ENCODE results near the gene KCNIP3.

KCNIP3 gene

DNA sequence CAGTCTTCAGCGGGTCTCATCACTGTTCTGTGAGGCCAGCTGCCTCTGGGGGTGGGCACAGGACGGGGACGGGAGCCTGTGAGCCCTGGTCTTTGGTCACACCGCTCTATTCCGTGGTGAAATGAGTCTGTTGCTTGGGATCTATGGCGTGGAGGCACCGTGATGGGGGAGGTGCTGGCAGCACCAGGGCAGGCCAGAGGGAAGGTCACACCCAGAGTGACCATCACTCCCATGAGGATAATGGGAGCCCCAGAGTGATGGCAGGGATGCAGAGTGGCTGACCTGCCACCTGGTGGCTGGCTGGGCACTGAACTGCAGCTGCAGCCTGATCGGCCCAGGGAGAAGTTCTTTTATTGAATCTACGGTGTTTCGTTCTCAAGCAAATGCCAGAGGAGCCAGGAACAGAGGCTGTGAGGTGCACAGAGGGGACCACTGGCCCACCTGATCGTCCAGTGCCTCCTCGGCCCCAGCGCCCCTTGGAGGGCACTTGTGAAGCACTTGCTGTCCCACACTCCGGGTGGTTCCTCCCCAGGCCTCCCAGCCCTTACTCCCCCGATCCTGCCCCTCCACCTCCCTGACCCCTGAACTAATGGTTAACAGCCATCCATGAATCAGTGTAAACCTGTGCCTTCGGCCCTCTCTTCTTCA lies 17.9 kb downstream of the KCNIP3 start:
- DNase-seq, result no peak

DNA sequence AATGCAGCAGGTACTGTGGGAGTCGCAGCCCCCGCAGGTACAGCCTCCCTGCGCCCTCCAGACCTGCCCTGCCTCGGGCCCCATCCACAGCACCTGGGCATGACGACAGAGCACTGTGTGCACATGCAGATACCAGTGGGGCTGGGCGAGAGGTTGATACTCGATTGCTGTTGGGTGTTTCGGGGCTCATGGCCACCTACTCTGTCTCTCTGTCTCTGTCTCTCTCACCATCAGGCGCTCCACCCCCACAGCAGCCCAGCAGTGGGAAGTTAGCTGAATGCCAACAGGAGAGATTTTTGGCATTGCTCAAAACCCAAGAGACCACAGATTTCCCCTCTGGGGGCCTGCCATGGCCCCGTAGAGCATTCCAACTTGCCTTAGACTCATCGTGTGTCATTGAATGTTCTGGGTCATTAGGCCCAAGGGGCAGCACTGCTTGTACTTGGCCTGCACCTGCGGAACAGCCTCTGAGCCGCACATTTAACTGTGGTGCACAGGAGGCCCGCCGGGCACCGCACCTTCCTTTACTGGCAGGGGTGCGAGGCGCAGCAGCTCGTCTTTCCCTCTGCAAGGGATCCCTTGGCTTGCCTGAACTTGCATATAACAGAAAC lies 18.8 kb downstream of the KCNIP3 start:
- DNase-seq, result peak; percentile 37

DNA sequence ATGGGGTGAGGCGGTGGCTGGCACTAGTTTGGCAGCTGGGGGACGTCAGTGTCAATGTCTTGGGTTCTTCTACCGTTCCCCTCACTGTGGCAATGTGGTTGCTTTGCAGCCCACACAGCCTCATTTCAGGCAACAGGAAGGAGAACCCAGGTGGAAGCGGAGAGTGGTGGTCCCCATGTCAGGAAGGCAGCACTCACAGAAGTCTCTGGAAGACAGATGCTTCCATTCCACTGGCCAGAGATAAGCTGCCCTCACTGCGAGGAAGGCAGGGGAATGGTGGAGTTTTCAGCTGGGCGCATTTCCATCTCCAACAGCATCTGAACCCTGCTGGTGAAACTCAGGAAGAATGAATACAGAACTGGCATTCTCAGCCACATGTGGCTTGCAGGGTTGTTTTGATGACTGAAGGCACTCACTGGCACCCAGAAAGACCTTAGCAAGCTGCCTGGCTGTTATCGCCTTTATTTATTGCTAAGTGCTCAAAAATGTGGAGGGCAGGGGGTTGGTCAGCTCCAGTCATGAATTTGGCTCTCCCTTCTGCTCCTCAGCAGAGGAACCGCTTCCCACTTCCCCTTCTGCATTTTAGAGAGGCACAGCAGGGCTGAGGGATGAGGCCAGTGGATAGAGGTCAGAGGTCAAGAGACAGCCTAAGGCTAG lies 19.4 kb downstream of the KCNIP3 start:
- DNase-seq, result no peak

DNA sequence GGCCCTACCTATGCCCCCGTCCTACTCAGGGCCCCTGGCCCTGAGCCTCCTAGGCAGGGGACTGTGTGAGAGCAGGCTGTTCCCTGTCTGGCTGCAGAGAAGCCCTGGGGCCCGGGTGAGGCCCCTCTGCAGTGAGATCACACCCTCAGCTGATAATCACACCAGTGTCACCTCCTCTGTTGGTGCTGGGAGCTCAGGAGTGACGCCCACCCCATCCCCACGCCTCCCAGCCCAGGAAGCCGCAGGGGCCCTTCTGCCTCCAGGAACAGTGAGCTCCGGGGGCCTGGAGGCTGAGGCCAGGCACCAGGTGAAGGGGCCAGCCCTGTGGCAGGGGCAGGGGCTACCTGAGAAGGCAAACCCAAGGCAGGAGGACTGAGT lies 20.0 kb downstream of the KCNIP3 start:
- no peak for DNase-seq

DNA sequence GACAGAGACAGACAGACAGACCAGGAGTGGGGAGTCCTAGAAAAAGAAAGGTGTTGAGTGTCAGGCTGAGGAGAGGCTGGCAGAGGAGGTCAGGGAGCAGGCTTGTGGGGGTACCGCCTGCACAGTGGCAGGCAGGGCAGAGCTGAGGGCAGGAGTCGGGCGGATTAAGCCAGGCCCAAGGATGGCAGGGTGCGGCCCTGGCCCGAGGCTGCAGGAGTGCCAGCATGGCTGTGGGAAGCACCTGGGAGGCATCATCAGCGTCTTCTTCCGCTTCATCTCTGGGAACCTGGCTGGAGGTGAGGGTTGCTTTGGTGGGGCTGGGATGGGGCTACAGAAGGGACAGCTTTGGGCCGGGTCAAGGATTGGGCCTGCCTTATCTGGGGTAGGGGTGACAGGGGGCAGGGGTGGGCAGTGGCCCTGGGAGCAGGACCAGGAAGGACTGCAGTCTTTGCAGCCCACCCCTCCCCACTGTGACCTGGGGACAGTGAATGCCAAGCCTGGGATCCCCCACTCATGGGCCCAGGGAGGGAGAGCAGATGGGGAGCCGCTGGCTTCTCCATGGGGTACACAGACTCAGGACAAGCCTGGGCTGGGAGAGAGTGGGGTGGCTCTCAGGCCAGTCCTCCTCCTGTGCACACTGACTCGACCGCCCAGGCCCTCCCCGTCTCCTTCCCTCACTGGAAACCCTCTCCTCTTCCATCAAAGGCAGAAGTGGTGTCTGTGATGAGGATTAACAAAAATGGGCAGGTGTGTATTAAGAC lies 20.7 kb downstream of the KCNIP3 start:
- DNase-seq, result no peak

DNA sequence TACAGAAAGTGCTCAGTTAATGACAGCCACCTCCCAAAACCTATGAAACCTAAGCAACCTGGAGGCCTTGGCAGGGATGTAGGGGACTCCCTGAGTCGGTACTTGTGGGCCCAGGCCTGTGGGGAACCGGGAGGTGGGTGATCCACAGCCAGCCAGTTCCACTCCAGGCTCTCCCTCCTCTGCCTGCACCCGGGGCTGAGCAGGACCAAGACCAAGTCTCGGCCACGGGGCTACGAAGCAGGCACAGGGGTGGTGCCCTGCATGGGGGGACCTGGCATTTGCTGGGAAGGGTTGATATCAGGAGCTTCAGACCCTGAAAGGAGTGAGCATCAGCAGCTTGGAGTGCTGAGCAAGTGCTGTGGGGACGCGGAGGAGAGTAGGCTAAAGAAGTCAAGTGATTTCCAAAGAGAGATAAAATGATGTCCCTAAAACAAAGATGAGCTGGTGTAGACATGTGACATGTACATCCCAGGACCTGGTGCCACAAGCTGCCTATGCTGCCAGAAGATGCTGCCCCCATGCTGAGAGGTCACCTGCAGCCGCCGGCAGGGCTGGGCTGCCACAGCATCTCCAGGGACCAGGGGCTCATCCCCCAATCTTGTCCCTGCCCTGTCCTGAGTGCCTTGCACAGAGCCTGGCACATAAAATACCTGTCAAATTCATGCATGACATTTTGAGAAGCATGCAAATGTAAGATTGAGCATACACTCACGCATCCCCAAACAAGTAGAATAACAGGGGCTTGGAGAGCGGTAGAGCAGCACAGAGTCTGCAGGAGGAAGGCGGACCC lies 21.5 kb downstream of the KCNIP3 start:
- no peak for DNase-seq

DNA sequence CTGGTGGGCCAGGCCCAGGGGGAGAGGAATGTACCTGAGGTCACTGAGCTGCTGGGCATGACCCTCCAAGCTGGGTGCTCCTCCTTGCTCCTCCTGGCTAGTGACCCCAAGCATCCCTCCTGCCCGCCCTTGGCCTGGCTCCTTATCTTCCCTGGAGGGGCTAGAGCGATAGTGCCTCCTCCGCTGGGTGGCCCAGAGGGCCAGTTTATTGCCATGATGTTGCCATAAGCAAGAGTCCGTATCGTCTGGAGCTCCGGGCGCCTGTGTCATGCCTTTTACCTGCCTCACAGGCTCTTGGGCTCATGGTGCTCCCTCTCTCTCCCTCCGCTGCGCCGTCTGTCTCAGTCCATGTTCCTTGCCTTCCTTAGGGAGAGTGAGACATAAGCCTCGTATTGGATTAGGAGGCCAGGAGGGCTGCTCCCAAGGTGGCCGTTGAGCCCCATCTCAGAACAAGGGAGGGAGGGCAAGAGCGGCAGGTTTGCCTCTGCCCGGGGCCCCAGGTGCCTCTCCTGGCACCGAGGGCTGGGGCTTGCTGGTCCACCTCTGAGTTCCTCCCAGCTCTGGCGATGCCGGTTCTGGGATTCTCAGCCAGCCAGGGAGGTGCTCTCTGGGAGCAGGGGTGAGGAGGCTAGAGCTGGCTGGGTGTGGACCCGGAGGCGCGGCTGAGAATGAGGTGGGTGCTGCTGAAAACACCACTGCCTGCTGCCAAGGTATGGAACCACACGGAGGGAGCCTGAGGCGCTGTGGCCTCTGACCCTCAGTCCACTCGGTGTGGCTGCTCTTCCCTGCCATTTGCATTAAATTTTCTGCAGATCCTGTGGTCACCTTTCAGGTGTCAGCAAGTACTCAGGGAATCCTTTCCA lies 22.6 kb downstream of the KCNIP3 start:
- no peak for DNase-seq

DNA sequence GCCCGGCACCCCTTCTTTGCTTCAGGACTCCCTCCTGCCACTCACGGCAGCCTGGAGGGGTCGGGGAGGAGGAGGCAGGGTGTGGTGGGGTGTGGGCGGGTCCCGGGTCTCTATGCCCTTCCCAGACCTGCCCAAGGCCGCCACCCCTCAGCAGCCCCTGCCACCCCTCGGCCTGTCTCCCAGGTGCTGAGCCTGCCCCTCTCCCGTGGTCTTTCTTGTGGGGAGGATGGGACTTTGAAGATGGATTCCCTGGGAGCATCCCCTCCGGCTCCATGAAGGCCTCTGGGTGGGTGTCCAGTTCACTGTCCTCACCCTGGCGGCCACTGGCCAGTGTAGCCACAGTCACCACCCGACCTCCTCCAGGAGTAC lies 23.2 kb downstream of the KCNIP3 start:
- no peak for DNase-seq

DNA sequence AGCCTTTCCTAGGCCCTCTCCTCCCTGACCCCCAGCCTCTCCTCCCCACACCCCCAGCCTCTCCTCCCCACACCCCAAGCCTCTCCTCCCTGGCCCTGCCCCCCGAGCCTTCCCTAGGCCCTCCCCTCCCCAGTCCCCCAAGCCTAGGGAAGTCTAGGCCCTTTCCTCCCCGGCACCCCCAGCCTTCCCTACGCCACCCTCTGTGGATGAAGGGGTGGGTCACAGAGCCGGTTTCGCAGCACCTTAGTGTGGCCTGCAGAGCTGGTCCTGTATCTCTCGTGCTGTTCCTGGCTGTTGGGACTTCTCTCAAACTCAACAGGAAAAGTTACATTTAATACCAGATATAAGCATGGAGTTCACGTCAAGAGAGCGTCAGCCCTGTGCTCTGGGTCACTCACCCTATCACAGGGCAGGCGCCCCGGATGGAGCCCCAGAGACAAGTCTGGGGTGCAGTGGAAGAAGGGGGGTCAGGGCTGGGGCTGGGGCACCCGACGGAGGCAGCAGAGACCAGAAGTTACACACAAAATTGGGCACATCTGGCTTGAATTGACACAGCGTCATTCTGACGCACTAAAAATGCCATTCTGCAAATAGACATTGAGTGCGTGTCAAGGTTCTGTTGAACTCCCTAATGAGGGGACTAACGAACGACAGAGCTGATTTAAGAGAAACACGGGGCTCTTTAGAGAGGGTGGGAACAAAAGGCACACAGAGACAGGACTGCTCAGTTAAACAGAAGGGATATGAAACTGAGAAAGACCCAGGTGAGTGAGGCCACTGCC lies 24.0 kb downstream of the KCNIP3 start:
- DNase-seq, result no peak

DNA sequence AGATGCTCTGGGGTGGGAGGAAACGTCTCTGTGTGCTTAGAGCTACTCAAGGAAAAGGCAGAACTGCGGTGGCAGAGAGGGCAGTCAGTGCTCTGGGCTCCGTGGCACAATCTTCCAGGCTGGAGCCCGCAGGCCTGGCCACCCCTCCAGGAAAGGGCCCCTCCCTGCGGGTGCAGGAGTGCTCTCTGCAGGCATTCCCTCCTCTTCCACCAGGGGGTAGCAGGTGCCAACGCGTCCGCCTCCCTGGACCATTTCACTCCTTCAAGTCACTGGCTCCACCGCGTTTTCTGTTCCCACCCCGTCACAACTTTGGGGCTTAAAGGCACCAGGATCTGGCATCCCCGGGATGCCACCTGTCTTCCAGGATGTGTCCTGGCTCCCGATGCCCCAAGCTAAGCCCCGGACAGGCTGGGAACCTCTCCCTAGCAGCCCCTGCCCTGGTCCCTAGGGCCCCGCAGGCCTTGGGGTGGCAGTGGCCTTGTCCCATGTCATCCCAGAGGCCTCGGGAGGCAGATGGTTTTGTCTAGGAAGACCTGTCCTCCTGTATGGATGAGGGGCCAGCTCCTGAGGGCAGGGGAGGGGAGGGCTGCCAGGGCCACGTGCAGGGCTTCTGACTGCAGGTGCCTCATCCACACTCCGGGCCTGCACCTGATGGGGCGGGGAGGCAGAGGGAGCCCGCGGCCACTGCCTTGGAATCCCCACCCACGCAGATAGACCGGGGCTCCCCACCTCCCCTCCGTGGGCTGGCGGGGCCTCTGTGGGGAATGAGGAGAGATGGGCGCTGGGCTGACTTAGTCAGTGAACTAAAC lies 26.4 kb downstream of the KCNIP3 start:
- DNase-seq, result no peak

DNA sequence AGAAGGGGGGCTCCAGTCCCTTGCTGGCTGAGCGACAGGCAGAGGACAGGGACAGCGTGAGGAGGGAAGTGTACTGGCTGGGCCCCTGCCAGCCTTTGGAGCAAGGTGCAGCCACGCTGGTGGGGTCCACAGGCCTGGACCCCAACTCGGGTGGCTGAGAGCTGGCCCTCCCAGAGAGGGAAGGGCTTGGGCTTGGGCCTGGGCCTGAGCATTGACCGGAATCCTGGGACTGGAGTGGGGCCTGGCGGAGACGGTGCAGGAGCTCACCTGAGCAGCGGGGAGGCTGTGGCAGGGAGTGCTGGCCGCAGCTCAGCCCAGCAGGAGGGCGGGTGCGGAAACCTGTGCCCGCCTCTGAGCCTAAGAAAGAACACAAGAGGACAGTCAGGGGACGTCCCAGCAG lies 27.9 kb downstream of the KCNIP3 start:
- DNase-seq, result no peak

DNA sequence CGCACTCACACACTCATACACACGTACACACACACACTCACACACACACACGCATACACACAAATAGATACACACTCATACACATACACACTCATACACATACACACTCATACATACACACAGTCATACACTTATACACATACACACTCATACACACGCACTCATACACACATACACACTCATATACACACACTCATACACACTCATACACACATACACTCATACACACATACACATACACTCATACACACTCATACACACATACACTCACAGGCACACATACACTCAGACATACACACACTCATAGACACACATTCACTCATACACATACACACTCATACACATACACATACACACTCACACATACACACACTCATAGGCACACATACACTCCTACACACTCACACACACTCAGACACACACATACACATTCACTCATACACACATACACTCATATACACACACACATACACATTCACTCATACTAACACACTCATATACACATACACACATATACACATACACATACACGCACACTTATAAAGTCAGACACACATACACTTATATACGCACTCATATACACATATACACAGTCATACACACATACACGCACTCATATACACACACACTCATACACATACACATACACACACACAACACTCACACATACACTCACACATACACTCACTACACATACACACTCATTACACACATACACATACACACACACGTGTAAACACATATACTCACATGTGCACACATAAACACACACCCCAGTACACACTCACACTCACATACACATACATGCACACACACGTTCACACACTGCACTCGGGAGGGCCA lies 28.7 kb downstream of the KCNIP3 start:
- no peak for DNase-seq

DNA sequence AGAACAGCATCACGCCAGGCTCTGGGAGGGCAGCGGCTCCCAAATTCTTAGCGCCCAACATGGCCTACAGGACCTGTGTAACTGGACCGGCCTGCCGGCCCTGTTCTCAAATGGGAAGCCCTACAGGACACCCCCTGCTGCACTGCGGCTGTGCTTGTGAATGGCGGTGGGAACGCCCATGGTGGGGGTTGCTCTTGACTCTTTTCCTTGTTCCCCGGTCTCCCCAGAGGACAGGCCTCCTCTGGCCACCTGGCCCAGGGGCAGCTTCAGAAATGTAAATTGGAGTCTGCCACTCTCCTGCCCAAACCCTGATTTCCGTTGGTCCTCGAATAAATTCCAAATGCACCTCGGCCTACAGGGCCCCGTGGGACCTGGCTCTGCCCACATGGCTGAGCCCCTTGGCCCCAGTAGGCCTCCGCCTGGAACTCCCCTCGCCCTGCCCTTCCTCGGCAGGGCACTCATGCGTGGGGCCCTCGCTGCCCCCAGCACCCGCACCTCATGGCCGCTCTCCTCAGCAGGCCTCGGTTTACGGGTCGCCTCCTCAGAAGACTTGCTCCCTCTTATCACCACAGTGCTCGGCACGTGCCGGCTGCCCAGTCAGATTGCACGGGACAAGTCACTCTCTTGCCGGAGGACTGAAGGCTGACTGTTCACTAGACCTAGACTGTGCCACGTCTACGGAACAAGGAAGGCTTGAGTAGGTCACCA lies 29.4 kb downstream of the KCNIP3 start:
- DNase-seq, result no peak

DNA sequence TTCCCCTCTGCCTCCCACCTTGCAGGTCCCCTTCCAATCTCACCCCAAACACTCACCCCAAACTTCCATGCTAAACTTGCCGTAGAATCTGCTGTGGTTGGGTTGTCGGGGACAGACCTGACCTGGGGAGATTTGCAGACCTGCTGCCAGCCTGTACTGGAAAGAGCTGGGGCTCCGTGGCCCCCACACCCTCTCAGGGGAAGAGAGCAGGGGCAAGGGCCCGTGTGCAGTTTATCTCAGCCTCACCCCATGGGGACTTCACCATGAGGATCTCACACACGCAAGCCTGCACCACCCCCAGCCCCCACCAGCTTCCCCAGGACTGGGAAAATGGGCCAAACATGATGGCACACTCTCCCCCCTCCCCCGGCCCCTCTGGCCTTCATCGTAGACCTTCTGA lies 30.7 kb downstream of the KCNIP3 start:
- DNase-seq, result no peak

DNA sequence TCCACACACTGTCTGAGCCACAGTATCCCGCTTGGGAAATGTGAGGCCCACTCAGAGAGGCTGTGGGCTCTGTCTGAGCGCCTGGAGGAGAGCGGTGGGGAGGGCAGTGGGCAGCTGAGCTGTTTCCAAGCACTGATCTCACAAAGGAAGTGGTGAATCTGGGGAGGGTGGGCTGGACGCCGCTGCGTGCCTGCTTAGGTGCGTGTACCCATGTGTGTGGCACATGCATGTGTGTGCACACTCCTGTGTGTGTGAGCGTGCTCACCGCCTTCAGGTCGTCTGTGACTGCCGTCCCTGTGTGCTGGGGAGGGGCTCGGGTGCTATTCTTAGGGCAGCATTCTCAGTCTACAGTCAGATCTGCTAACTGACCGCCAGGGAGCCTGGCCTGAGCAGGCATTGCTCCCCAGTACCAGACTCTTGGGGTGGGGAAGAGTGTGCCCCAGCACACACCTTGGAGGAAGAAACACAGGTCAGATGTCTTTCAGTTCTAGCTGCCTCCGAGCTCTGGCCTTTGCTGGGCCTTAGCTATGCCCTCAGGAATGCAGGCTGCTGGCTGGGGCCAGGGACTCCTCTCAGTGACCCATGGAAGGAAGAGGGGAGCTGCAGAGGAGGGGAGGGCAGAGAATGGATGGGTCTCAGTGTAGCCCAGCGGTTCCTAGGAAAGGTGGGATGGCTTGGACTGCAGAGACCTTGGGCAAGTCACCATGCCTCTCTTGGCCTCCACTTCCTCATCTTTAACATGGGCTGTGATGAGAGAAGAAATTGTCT lies 31.4 kb downstream of the KCNIP3 start:
- no peak for DNase-seq

DNA sequence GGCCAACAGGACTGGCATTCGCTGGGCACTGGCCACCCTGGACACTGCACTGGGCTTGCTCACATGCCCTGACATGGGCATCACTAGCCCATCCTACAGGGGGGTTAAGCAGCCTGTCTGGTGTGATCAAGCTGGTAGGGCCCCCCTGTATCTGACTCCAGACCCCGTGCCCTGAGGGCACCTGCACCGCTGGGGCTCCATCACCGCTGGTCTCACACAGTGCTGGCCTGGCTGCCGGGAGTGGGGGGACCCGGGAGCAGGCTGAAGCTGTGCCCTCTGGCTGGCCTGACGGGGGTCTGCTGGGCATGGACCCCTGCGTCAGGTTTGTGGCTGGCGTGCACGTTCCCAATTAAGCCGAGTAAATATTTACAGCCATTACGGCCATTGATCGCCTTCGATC lies 32.3 kb downstream of the KCNIP3 start:
- no peak for DNase-seq

DNA sequence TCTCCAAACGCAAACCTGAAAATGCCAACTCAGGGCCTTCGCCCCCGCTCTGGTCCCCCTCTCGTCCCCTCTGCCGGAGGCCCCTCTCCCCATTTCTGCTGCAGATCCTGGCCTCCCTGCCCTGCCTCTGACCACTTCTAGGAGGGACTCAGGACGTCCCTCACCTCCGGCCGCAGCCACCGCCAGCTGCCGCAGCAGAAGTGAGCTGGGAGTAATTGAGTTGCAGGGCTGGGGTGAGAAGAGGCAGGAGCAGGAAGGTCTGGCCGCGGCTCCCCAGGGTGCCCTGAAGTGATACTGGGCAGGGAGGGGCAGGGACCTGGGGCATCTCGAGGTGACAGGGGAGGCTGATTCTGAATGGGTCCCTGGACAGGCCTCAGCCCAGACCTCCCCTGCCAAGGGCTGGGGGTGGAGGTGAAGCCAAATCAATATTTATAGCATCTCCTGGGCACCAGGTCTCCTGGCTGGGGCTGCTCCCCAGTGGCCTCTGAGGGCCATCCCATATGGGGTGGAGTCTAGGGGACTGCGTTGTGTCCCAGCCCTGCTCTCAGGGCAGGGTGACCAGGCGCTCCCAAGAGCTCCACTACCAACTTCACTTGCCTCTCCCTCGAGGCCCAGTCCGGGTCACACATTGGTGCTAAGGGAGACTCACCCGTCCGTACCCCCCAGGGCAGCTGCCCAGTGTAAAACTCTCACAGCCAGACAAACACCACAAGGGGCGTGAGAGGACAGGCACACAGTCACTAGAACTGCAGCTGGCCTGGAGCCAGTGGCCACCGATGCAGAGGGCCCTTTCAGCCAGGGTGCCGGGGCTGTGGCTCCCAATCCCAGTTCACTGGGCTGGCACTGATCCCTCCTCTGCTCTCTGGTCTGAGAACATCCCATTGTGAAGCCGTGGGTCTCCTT lies 33.0 kb downstream of the KCNIP3 start:
- DNase-seq, result no peak
